A549 (cell line): Measurements from ENCODE around the gene ACTR8.

Experiments
- SMC3 ChIP-seq: fragments of >200 bp; sonication (Bioruptor Twin); formaldehyde crosslinking; IDR thresholded peaks from 3 replicates; pipeline ENCODE4 v1.6.1; 2018; ENCODE audit warnings: inconsistent platforms
- TF ChIP-seq, protein P1 (sequence below): fragments of >200 bp; sonication (Bioruptor Twin); formaldehyde crosslinking; IDR thresholded peaks from 3 replicates; pipeline ENCODE4 v1.5.1; 2016

DNA sequence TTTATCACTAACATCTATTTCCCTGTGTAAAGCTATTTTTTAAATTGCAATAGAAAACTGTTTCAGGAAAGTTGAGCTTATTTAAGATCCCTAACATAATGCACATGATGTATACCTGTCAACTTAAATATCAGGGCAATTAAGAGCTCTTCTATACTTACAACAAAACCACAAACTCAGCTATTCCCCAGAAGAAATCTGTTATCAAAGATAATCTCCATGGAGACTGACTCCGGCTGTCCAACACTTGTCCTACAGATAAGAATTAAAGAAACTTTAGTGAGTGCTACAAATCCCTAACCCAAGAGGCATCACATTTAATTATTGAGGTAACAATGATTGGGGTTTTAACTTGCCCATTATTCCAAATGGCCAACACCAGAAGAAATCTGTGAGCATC is 6.3 kb upstream of the ACTR8 start:
- TF ChIP-seq SMC3 = no peak
- TF ChIP-seq, protein P1, sequence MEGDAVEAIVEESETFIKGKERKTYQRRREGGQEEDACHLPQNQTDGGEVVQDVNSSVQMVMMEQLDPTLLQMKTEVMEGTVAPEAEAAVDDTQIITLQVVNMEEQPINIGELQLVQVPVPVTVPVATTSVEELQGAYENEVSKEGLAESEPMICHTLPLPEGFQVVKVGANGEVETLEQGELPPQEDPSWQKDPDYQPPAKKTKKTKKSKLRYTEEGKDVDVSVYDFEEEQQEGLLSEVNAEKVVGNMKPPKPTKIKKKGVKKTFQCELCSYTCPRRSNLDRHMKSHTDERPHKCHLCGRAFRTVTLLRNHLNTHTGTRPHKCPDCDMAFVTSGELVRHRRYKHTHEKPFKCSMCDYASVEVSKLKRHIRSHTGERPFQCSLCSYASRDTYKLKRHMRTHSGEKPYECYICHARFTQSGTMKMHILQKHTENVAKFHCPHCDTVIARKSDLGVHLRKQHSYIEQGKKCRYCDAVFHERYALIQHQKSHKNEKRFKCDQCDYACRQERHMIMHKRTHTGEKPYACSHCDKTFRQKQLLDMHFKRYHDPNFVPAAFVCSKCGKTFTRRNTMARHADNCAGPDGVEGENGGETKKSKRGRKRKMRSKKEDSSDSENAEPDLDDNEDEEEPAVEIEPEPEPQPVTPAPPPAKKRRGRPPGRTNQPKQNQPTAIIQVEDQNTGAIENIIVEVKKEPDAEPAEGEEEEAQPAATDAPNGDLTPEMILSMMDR = no peak
